Tibial nerve (tissue), 4 donors: Measurements from ENCODE around the gene TMEM204.

Source experiments
- CTCF ChIP-seq, 5 experiments: fragments of 200-600 bp in 3 of 5; fragments of 450-650 bp in 2 of 5; sonication (generic) in 3 of 5; IDR thresholded peaks; one replicate each; pipeline ENCODE4 v1.5.1; 2016 to 2019; ENCODE audit warnings: antibody characterized with exemption in 5 of 5, mild to moderate bottlenecking in 3 of 5, moderate library complexity in 2 of 5
- EP300 ChIP-seq, 2 donors: sonication (generic); formaldehyde crosslinking; IDR thresholded peaks; one replicate each; pipeline ENCODE4 v1.6.1; 2017; ENCODE audit warnings: antibody characterized with exemption in 2 of 2, mild to moderate bottlenecking in 1 of 2

GRCh38 chr16:1489077-1489476, 44.4 kb upstream of the TMEM204 start:
- no peak for TF ChIP-seq CTCF (IDR thresholded peaks at IDR 0.05)
- no peak for TF ChIP-seq EP300 (IDR thresholded peaks at IDR 0.05)
